Tibial artery (tissue), 4 donors: ENCODE results near the gene NCKAP5.
A peak's percentile ranks its signal among the peaks of the same experiment; 100 is the strongest.

Experiments
- DNase-seq, 2 donors: peaks; one replicate each; pipeline ENCODE4 v3.0.0-alpha.2; 2019
- H3K27ac ChIP-seq, 2 donors: fragments of 200-600 bp; sonication (generic) in 1 of 2; 1 replicate in 1 of 2; 2 replicates in 1 of 2; pipeline ENCODE4 v1.5.1; 2018 to 2019; ENCODE audit warnings: mild to moderate bottlenecking in 1 of 2
- H3K27me3 ChIP-seq, 2 donors: fragments of 200-600 bp; sonication (generic) in 1 of 2; one replicate each; pipeline versions ENCODE4 v1.5.1 to v1.6.0; 2016 to 2019
- H3K36me3 ChIP-seq, 3 donors: fragments of 200-600 bp; sonication (generic) in 2 of 3; one replicate each; pipeline ENCODE4 v1.5.1; 2016 to 2019; ENCODE audit warnings: mild to moderate bottlenecking in 2 of 3
- H3K4me1 ChIP-seq, 4 donors: fragments of 200-600 bp; sonication (generic) in 2 of 4; 1 replicate in 3 of 4; 2 replicates in 1 of 4; pipeline ENCODE4 v1.5.1; 2016 to 2019
- H3K4me3 ChIP-seq, 2 donors: fragments of 200-600 bp; sonication (generic) in 1 of 2; 1 replicate in 1 of 2; 2 replicates in 1 of 2; pipeline ENCODE4 v1.5.1; 2018 to 2019; ENCODE audit warnings: mild to moderate bottlenecking in 2 of 2
- H3K9me3 ChIP-seq, 3 donors: fragments of 200-600 bp; sonication (generic) in 1 of 3; one replicate each; pipeline ENCODE4 v1.5.1; 2016 to 2019
- intact Hi-C: fragments of 100-400 bp; cut with DNase I; formaldehyde crosslinking; loops from one replicate; pipeline ENCODE4 v1.15.0; 2023; ENCODE audit warnings: low total_unique reads
- TF ChIP-seq, protein P1 (sequence below), 2 experiments: fragments of 200-600 bp in 1 of 2; fragments of 450-650 bp in 1 of 2; IDR thresholded peaks; one replicate each; pipeline ENCODE4 v1.5.1; 2017 to 2019; ENCODE audit warnings: antibody characterized with exemption in 2 of 2, mild to moderate bottlenecking in 1 of 2, moderate library complexity in 1 of 2

Gene NCKAP5

DNA sequence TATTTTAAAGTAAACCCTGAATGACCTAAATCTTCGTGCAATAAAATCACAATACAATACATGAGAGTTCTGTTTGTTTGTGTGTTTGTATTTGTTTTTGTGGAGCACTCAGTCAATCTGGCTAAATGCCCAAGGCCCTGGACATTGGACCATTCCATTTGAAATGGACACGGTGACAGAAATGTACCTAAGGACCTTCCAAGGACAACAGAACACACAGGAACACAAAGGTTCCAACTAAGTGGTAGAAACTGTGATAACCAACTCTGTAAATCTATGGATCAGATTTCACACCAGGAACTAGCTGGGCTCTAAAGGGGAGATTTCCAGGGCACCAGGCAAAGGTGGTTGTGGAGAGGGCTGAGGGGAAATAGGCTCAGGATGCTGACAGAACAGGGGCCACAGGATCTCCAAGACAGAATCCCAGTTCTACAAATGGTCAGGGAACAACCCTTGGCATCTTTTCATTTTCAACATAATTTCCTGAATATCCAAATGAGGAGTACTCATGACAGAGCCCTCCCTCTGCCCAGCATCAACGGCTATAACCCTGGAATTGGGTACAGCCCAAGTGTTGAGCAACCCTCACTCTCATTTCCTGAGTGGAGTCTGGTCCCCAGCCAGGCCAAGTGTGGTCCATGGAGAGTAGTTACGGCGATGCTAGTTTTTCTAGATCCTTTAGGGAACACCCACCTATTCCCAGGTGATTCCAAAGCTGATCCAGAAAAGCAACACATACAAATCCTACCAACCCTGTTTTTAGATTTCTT lies 78.4 kb downstream of the NCKAP5 start:
- Histone ChIP-seq H3K4me3 (no peak overlapping the region), H3K36me3 (no peaks in the 10 kb centered on the region), H3K27me3 (no peaks in the 10 kb centered on the region), H3K4me1 (peaks cover 0 to 10% (median 2%) of the 10 kb centered on the region in 4 donors), H3K9me3 (no peaks in the 10 kb centered on the region), H3K27ac (no peak overlapping the region)
- DNase-seq: peak; percentile 67 to 68
- intact Hi-C loops: no loop called here
- TF ChIP-seq, protein P1, sequence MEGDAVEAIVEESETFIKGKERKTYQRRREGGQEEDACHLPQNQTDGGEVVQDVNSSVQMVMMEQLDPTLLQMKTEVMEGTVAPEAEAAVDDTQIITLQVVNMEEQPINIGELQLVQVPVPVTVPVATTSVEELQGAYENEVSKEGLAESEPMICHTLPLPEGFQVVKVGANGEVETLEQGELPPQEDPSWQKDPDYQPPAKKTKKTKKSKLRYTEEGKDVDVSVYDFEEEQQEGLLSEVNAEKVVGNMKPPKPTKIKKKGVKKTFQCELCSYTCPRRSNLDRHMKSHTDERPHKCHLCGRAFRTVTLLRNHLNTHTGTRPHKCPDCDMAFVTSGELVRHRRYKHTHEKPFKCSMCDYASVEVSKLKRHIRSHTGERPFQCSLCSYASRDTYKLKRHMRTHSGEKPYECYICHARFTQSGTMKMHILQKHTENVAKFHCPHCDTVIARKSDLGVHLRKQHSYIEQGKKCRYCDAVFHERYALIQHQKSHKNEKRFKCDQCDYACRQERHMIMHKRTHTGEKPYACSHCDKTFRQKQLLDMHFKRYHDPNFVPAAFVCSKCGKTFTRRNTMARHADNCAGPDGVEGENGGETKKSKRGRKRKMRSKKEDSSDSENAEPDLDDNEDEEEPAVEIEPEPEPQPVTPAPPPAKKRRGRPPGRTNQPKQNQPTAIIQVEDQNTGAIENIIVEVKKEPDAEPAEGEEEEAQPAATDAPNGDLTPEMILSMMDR (IDR thresholded peaks at IDR 0.05): no peak

DNA sequence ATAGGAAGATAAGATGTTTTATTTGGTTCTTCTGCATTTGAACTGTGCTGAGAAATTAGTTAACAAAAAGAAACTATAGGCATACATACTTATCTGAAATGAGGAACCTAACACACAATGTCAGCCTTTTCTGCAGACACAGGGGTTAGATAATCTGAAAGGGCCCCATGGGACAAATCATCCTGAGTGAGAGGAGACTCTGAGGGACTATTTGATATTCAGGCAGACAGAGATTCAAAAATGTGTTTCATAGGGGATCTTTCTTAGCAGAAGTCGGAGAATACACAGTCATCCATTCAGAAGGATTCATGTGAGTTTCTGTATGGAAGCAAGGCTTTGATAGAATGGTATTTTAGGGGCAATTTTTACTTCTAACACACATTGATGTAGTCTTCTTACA lies 79.1 kb downstream of the NCKAP5 start:
- DNase-seq: no peak
- H3K36me3 ChIP-seq: no peaks in the 10 kb centered on the region
- H3K9me3 ChIP-seq: no peaks in the 10 kb centered on the region
- intact Hi-C loops: no loop called here
- peaks cover 0 to 10% (median 2%) of the 10 kb centered on the region in 4 donors for H3K4me1 ChIP-seq
- no peaks in the 10 kb centered on the region for H3K27me3 ChIP-seq
- H3K4me3 ChIP-seq: no peak overlapping the region
- no peak overlapping the region for H3K27ac ChIP-seq
- TF ChIP-seq, protein P1 (IDR thresholded peaks at IDR 0.05): no peak

DNA sequence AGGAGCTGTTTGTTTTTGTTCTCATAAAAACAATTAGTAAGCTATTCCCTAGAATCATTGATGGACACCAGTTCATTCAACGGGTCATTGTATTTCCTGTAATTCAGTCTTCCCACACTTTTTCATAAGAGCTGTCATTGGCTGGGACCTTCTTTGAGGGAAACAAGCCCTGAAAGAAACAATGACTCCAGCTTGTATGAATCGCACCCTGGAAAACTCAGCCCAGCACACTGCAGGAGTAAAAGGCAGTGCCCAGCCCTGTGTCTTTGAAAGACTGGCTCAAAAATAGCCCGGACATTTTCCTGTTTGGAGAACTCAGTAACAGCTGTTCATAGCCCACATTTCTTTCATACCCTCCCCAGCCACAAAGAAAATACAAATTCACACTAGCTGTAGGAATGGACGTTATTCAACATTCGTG lies 81.5 kb downstream of the NCKAP5 start:
- H3K36me3 ChIP-seq: no peaks in the 10 kb centered on the region
- H3K27ac ChIP-seq: no peak overlapping the region
- intact Hi-C loops: no loop called here
- no peaks in the 10 kb centered on the region for H3K27me3 ChIP-seq
- no peaks in the 10 kb centered on the region for H3K9me3 ChIP-seq
- H3K4me3 ChIP-seq: no peak overlapping the region
- peaks cover 0 to 10% (median 2%) of the 10 kb centered on the region in 4 donors for H3K4me1 ChIP-seq
- TF ChIP-seq, protein P1 (IDR thresholded peaks at IDR 0.05): no peak
- DNase-seq: no peak

DNA sequence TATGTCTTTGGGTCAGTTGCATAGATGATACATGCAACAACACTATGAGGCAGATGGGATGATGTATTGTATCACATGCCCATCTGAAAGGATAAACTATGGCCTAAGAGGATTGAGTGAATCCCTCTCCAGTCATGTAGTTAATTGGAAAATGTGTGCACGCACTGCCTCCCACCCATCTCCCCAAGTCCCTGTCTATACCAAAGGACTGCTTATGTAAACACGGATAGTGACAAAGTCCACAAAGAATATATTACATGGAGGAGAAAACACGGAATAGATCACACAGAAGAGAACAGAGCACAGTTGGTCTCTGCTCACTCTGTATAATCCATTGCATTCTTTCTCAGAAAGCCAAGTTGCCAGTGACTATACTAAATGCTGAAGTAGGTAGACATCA lies 82.4 kb downstream of the NCKAP5 start:
- peaks cover 0 to 10% (median 2%) of the 10 kb centered on the region in 4 donors for H3K4me1 ChIP-seq
- H3K36me3 ChIP-seq: no peaks in the 10 kb centered on the region

DNA sequence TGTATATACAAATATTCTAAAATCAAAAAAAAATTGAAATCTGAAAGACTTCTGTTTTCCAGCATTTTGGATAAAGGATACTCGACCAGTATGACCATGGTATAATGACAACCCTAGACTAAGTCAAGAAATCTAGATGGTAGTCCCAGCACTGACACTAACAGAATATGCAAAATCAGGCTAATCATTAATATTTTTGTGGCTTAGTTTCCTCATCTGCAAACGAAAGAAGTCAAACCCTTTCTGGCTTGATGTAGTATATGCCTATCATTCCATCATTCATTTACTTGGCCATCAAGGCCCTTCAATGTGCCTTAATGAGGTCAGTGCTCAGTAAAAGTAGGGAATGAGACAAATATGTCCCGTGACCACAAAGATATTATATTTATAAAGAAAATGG lies 83.5 kb downstream of the NCKAP5 start:
- no peak overlapping the region for H3K4me3 ChIP-seq
- H3K4me1 ChIP-seq: peaks cover 0 to 1% (median 0%) of the 10 kb centered on the region in 4 donors
- no peaks in the 10 kb centered on the region for H3K9me3 ChIP-seq
- TF ChIP-seq, protein P1 (IDR thresholded peaks at IDR 0.05): no peak
- intact Hi-C loops: no loop called here
- no peaks in the 10 kb centered on the region for H3K36me3 ChIP-seq
- no peak for DNase-seq
- H3K27ac ChIP-seq: no peak overlapping the region
- no peaks in the 10 kb centered on the region for H3K27me3 ChIP-seq

More for the DNA sequence above, 82.4 kb downstream of the NCKAP5 start:
- Histone ChIP-seq H3K27ac (no peak overlapping the region), H3K27me3 (no peaks in the 10 kb centered on the region), H3K4me3 (no peak overlapping the region), H3K9me3 (no peaks in the 10 kb centered on the region)
- TF ChIP-seq, protein P1 (IDR thresholded peaks at IDR 0.05): no peak
- no peak for DNase-seq
- intact Hi-C loops: no loop called here
